Glutamatergic neuron (in vitro differentiated cells): Measurements from ENCODE around the gene PPM1M. TPM values are rescaled to one million over a fixed set of nuclear protein-coding genes. Genes with fewer than 3 reads are reported as not detected.
A peak's percentile ranks its signal among the peaks of the same experiment; 100 is the strongest.

ENCODE experiments used
- DNase-seq: peaks from one replicate; pipeline ENCODE4 v3.0.0; 2022
- H3K27ac Mint-ChIP-seq: one replicate; pipeline ENCODE4 v1.8.0; 2020; ENCODE audit warnings: mild to moderate bottlenecking, mixed read lengths, inconsistent platforms; ENCODE audit not compliant: unreplicated experiment
- H3K27me3 Mint-ChIP-seq: one replicate; pipeline ENCODE4 v1.8.0; 2020; ENCODE audit warnings: mild to moderate bottlenecking, moderate library complexity, mixed read lengths, inconsistent platforms; ENCODE audit not compliant: unreplicated experiment
- H3K36me3 Mint-ChIP-seq: one replicate; pipeline ENCODE4 v1.8.0; 2020; ENCODE audit warnings: mild to moderate bottlenecking, mixed read lengths, inconsistent platforms; ENCODE audit not compliant: unreplicated experiment
- H3K4me1 Mint-ChIP-seq: one replicate; pipeline ENCODE4 v1.8.0; 2020; ENCODE audit warnings: mild to moderate bottlenecking, low read depth, mixed read lengths, inconsistent platforms; ENCODE audit not compliant: unreplicated experiment
- H3K4me3 Mint-ChIP-seq: one replicate; pipeline ENCODE4 v1.8.0; 2020; ENCODE audit warnings: mild to moderate bottlenecking, mixed read lengths, inconsistent platforms; ENCODE audit not compliant: unreplicated experiment
- H3K9me3 Mint-ChIP-seq: one replicate; pipeline ENCODE4 v1.8.0; 2020; ENCODE audit warnings: mild to moderate bottlenecking, moderate library complexity, mixed read lengths, inconsistent platforms; ENCODE audit not compliant: unreplicated experiment
- microRNA-seq: library from miRNA; unstranded; fragments of <30 nt; microRNA quantifications from one replicate; pipeline ENCODE4, GENCODE V29; 2020; ENCODE audit not compliant: unreplicated experiment
- total RNA-seq: library from RNA; stranded (reverse); fragmentation: NEBNext Ultra II Directional; extraction: Animal tissue kit (Norgen Biotek cat#: 25700); gene quantifications from one replicate; pipeline ENCODE4 v1.2.1, GENCODE V29; 2021; ENCODE audit not compliant: unreplicated experiment
- TF ChIP-seq, protein P1 (sequence below): fragments of 200-600 bp; sonication (generic); IDR thresholded peaks from one replicate; pipeline ENCODE4 v1.5.0; 2021; ENCODE audit not compliant: partially characterized antibody, unreplicated experiment

The PPM1M gene
- total RNA-seq, 1 donor from 2014 or later = 7.8 TPM

GRCh38 chr3:52295671-52296208, 50.2 kb downstream of the PPM1M start:
- Mint-ChIP-seq H3K27me3 (peaks cover 9% of the 10 kb centered on the region), H3K4me1 (peaks cover 25% of the 10 kb centered on the region), H3K9me3 (peaks cover 3% of the 10 kb centered on the region), H3K4me3 (no peak overlapping the region), H3K36me3 (no peaks in the 10 kb centered on the region), H3K27ac (no peak overlapping the region)
- TF ChIP-seq, protein P1, sequence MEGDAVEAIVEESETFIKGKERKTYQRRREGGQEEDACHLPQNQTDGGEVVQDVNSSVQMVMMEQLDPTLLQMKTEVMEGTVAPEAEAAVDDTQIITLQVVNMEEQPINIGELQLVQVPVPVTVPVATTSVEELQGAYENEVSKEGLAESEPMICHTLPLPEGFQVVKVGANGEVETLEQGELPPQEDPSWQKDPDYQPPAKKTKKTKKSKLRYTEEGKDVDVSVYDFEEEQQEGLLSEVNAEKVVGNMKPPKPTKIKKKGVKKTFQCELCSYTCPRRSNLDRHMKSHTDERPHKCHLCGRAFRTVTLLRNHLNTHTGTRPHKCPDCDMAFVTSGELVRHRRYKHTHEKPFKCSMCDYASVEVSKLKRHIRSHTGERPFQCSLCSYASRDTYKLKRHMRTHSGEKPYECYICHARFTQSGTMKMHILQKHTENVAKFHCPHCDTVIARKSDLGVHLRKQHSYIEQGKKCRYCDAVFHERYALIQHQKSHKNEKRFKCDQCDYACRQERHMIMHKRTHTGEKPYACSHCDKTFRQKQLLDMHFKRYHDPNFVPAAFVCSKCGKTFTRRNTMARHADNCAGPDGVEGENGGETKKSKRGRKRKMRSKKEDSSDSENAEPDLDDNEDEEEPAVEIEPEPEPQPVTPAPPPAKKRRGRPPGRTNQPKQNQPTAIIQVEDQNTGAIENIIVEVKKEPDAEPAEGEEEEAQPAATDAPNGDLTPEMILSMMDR = no peak
- no peak for DNase-seq

- TF ChIP-seq, protein P1 = no peak
- Mint-ChIP-seq H3K36me3 (no peaks in the 10 kb centered on the region), H3K4me3 (peak overlapping the region; percentile 55), H3K9me3 (peaks cover 3% of the 10 kb centered on the region), H3K27me3 (peaks cover 15% of the 10 kb centered on the region), H3K27ac (peak overlapping the region; percentile 22), H3K4me1 (peaks cover 28% of the 10 kb centered on the region)
- no peak for DNase-seq
Observed at GRCh38 chr3:52297242-52298148, 51.9 kb downstream of the PPM1M start.

DNA sequence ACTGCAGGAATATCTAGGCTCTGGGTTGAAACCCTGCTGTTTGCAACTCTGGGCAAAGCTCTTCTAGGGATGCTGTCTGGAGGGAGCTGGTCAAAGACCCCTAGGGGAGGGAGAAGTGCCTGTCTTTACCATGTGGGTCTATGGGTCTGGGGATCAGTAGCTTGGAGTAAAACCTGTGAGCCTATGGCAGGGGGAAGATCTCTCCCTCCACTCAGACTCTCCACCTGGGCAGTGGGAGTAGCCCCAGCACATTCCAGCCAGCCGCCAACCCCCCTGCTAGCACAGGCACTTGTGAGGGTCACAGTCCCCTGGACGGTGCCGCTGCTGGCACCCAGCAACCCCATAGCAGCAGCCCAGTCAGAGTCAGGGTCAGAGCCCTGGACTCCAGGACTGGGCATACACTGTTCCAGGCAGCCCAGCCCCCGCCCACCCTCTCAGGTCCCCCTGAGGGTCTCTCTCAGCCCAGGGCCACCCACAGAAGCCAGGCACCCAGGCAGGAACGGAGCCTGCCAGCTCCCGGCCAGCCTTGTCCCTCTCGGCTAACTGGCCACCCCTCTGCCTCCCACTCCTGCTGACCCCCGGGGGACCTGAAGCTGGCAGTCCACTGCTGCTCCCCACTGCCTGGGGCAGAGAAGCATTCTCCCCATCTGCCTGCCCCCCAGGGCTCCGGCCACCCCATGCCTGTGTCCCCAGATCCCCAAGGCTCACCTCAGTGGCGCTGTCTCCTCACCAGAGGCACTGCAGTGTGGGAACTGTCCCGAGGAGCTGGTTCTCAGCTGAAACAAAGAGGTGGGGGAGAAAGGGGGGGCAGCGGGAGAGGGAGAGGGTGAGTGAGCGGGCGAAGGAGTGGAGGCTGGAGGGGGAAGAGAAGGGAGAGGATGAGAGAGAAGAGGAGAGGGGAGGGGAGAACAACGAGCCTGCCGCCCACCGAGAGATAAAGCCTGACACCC, 52.9 kb downstream of the PPM1M start:
- Mint-ChIP-seq H3K9me3 (peaks cover 6% of the 10 kb centered on the region), H3K27ac (peak overlapping the region; percentile 52), H3K27me3 (peaks cover 15% of the 10 kb centered on the region), H3K36me3 (peaks cover 3% of the 10 kb centered on the region), H3K4me3 (peak overlapping the region; percentile 55), H3K4me1 (peaks cover 32% of the 10 kb centered on the region)
- TF ChIP-seq, protein P1 = no peak
- no peak for DNase-seq

DNA sequence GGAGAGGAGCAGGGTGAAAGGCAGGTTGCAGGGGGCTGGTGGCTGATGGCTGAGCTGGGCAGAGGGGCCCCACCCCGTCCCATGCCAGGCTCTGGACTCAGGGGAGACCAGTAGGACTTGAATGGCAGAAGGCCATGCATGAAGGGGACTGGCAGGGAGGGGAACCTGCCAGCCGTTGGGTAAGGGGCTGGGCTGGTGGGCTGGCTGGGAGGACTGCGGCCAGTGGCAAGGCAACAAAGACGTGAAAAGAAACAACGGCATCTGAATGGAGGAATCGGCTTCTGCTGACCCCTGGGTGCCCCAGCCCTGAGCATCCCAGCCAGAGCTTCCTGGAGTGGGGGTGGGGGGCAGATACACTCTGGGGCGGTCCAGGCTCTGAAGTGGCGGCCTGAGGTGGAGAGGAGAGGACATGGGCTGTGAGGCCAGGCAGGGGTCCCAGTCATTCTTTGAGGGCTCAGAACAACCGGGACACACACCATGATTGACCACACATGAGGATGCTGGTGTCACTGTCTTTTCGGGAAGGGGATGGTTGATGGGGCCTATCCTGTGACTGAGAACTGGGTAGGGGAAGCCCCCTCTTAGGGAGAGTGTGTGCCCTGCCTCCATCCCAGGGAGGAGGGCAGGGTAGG, 53.8 kb downstream of the PPM1M start:
- Mint-ChIP-seq H3K27me3 (peaks cover 17% of the 10 kb centered on the region), H3K4me3 (peak overlapping the region; percentile 15), H3K9me3 (peaks cover 6% of the 10 kb centered on the region), H3K36me3 (peaks cover 3% of the 10 kb centered on the region), H3K27ac (peak overlapping the region; percentile 75), H3K4me1 (peaks cover 36% of the 10 kb centered on the region)
- no peak for DNase-seq
- TF ChIP-seq, protein P1 = no peak

Small RNA genes within 50 kb of the gene (microRNA-seq; reads per million reads assigned to microRNA genes)
- 120 reads per million, percentile 75 among the genes with 10 or more reads in this experiment for gene MIR135A1
- gene MIRLET7G = 264 reads per million, percentile 82 among the genes with 10 or more reads in this experiment

Other genes starting within 250 kb of the PPM1M start
- gene RPL29, start 249.9 kb upstream of the PPM1M start, total RNA-seq = 588 TPM
- 9.5 TPM for gene DUSP7, start 189.2 kb upstream of the PPM1M start, total RNA-seq
- gene POC1A, start 91.3 kb upstream of the PPM1M start, total RNA-seq = 3.2 TPM
- gene ALAS1, start 47.6 kb upstream of the PPM1M start, total RNA-seq = 41.7 TPM
- gene TLR9, start 20.1 kb upstream of the PPM1M start, total RNA-seq = 0.37 TPM
- gene TWF2, start 6.6 kb upstream of the PPM1M start, total RNA-seq = 45.5 TPM
- 118 TPM for gene WDR82, start 32.9 kb downstream of the PPM1M start, total RNA-seq
- gene GLYCTK, start 42.1 kb downstream of the PPM1M start, total RNA-seq = 7.5 TPM
- 8.9 TPM for gene DNAH1, start 70.6 kb downstream of the PPM1M start, total RNA-seq
- gene BAP1, start 164.2 kb downstream of the PPM1M start, total RNA-seq = 130 TPM
- gene PHF7, start 164.9 kb downstream of the PPM1M start, total RNA-seq = 8.9 TPM
- gene SEMA3G, start 199.3 kb downstream of the PPM1M start, total RNA-seq = 0.59 TPM
- gene TNNC1, start 208.3 kb downstream of the PPM1M start, total RNA-seq = 2.7 TPM
- 280 TPM for gene NISCH, start 209.8 kb downstream of the PPM1M start, total RNA-seq
- 6.3 TPM for gene STAB1, start 249.6 kb downstream of the PPM1M start, total RNA-seq